Mesothelial cell of epicardium (in vitro differentiated cells): ENCODE measurements around the gene RHOU. TPM values are rescaled to one million over a fixed set of nuclear protein-coding genes. Genes with fewer than 3 reads are reported as not detected.

ENCODE experiments used
- DNase-seq, 2 experiments: peaks; one replicate each; pipeline ENCODE4 v3.0.0; 2021; ENCODE audit warnings: low spot score in 2 of 2; ENCODE audit not compliant: unreplicated experiment in 2 of 2
- H3K27ac Mint-ChIP-seq: 2 replicates; pipeline ENCODE4 v1.8.0; 2021; ENCODE audit warnings: mixed read lengths
- H3K27me3 Mint-ChIP-seq: 2 replicates; pipeline ENCODE4 v1.8.0; 2021; ENCODE audit warnings: low read depth, mixed read lengths
- H3K36me3 Mint-ChIP-seq: 2 replicates; pipeline ENCODE4 v1.8.0; 2021; ENCODE audit warnings: mixed read lengths
- H3K4me1 Mint-ChIP-seq: 2 replicates; pipeline ENCODE4 v1.8.0; 2021; ENCODE audit warnings: mixed read lengths
- H3K4me3 Mint-ChIP-seq: 2 replicates; pipeline ENCODE4 v1.8.0; 2021; ENCODE audit warnings: mild to moderate bottlenecking, moderate library complexity, mixed read lengths
- H3K9me3 Mint-ChIP-seq: 2 replicates; pipeline ENCODE4 v1.8.0; 2021; ENCODE audit warnings: mixed read lengths
- CTCF ChIP-seq: fragments of 200-600 bp; sonication (generic); IDR thresholded peaks from one replicate; pipeline ENCODE4 v1.5.0; 2021; ENCODE audit warnings: antibody characterized with exemption; ENCODE audit not compliant: unreplicated experiment
- total RNA-seq: library from RNA; stranded (reverse); gene quantifications from 3 replicates; pipeline ENCODE4 v1.2.1, GENCODE V29; 2021

The RHOU gene
- total RNA-seq, 1 donor from 2014 or later = 39.8 TPM

GRCh38 chr1:228778466-228778865 lies 43.2 kb downstream of the RHOU start:
- no peak overlapping the region for H3K4me3 Mint-ChIP-seq
- no peak overlapping the region for H3K27ac Mint-ChIP-seq
- no peak for TF ChIP-seq CTCF
- H3K36me3 Mint-ChIP-seq = no peaks in the 10 kb centered on the region
- H3K4me1 Mint-ChIP-seq = peaks cover 14% of the 10 kb centered on the region
- peaks cover 7% of the 10 kb centered on the region for H3K9me3 Mint-ChIP-seq
- peaks cover 5% of the 10 kb centered on the region for H3K27me3 Mint-ChIP-seq
- DNase-seq = no peak

- H3K27ac Mint-ChIP-seq = no peak overlapping the region
- H3K4me3 Mint-ChIP-seq = no peak overlapping the region
- peaks cover 14% of the 10 kb centered on the region for H3K4me1 Mint-ChIP-seq
- no peak for TF ChIP-seq CTCF
- H3K27me3 Mint-ChIP-seq = peaks cover 5% of the 10 kb centered on the region
- H3K36me3 Mint-ChIP-seq = no peaks in the 10 kb centered on the region
- no peak for DNase-seq
- H3K9me3 Mint-ChIP-seq = peaks cover 7% of the 10 kb centered on the region
Observed at GRCh38 chr1:228778961-228779360, 43.7 kb downstream of the RHOU start.

GRCh38 chr1:228781161-228781808 lies 46.0 kb downstream of the RHOU start:
- Mint-ChIP-seq H3K9me3 (peaks cover 7% of the 10 kb centered on the region), H3K27me3 (peaks cover 7% of the 10 kb centered on the region), H3K4me1 (peaks cover 13% of the 10 kb centered on the region), H3K4me3 (no peak overlapping the region), H3K27ac (no peak overlapping the region), H3K36me3 (no peaks in the 10 kb centered on the region)
- TF ChIP-seq CTCF = no peak
- DNase-seq = no peak

GRCh38 chr1:228781809-228782661 lies 46.8 kb downstream of the RHOU start:
- TF ChIP-seq CTCF = no peak
- Mint-ChIP-seq H3K36me3 (no peaks in the 10 kb centered on the region), H3K27ac (no peak overlapping the region), H3K4me1 (peaks cover 15% of the 10 kb centered on the region), H3K27me3 (peaks cover 7% of the 10 kb centered on the region), H3K4me3 (no peak overlapping the region), H3K9me3 (peaks cover 7% of the 10 kb centered on the region)
- DNase-seq = no peak

GRCh38 chr1:228782662-228783417 lies 47.6 kb downstream of the RHOU start:
- Mint-ChIP-seq H3K27ac (no peak overlapping the region), H3K4me3 (no peak overlapping the region), H3K36me3 (no peaks in the 10 kb centered on the region), H3K27me3 (peaks cover 9% of the 10 kb centered on the region), H3K9me3 (peaks cover 2% of the 10 kb centered on the region), H3K4me1 (peaks cover 9% of the 10 kb centered on the region)
- TF ChIP-seq CTCF = no peak
- DNase-seq = no peak
